Muscle of leg (tissue), 11 donors: ENCODE results near the gene GOLPH3L. TPM values are rescaled to one million over a fixed set of nuclear protein-coding genes. Genes with fewer than 3 reads are reported as not detected.

Experiments
- DNase-seq: peaks from one replicate; pipeline ENCODE4 v3.0.0; 2013
- H3K27ac ChIP-seq: one replicate; pipeline ENCODE4 v1.5.1; 2013; ENCODE audit warnings: mild to moderate bottlenecking, low read length, control low read depth
- H3K27me3 ChIP-seq: one replicate; pipeline ENCODE4 v1.6.1; 2013; ENCODE audit warnings: low read length; ENCODE audit not compliant: control insufficient read depth, insufficient read depth
- H3K36me3 ChIP-seq: one replicate; pipeline ENCODE4 v1.6.1; 2013; ENCODE audit warnings: low read length; ENCODE audit not compliant: control insufficient read depth, insufficient read depth
- H3K4me1 ChIP-seq: one replicate; pipeline ENCODE4 v1.6.1; 2013; ENCODE audit warnings: low read length; ENCODE audit not compliant: control insufficient read depth, insufficient read depth
- H3K4me3 ChIP-seq: one replicate; pipeline ENCODE4 v1.5.1; 2013; ENCODE audit warnings: low read length, control low read depth
- H3K9me3 ChIP-seq: replicated peaks from 2 replicates; pipeline ENCODE4 v1.6.1; 2013; ENCODE audit warnings: low read depth, low read length; ENCODE audit not compliant: control insufficient read depth
- WGBS: methylation state at CpG from one replicate; pipeline ENCODE4 v1.1.5; 2013; ENCODE audit warnings: missing lambda C conversion rate; ENCODE audit not compliant: insufficient coverage; 5-methylcytosine and 5-hydroxymethylcytosine counted together
- polyA plus RNA-seq, 8 donors: library from polyadenylated mRNA; unstranded; fragments of 120-200 nt; gene quantifications; one replicate each; pipeline versions ENCODE4 v1.2.1 to v1.2.3, GENCODE V29; 2013; ENCODE audit warnings: inconsistent platforms in 1 of 8, low replicate concordance in 1 of 8; ENCODE audit not compliant: insufficient read length in 8 of 8, insufficient read depth in 1 of 8
- total RNA-seq: library from RNA; stranded (reverse); fragments of 120-200 nt; gene quantifications from one replicate; pipeline ENCODE4 v1.2.4, GENCODE V29; 2013

The GOLPH3L gene
- total and polyA plus RNA-seq, 9 donors: 9.3 to 23.6 (median 17.2) TPM

- H3K4me3 ChIP-seq: no peak overlapping the region
- peaks cover 9% of the 10 kb centered on the region for H3K4me1 ChIP-seq
- H3K27me3 ChIP-seq: no peaks in the 10 kb centered on the region
- no peaks in the 10 kb centered on the region for H3K9me3 ChIP-seq
- WGBS: no CpG with 5 or more reads among the region's 8 CpGs
- H3K27ac ChIP-seq: peak overlapping the region; percentile 26
- DNase-seq: peak; percentile 73
- peaks cover 77% of the 10 kb centered on the region for H3K36me3 ChIP-seq
Measured at GRCh38 chr1:150621497-150622302, 75.3 kb downstream of the GOLPH3L start.

- Histone ChIP-seq H3K27me3 (no peaks in the 10 kb centered on the region), H3K4me1 (peaks cover 9% of the 10 kb centered on the region), H3K9me3 (no peaks in the 10 kb centered on the region), H3K4me3 (no peak overlapping the region), H3K36me3 (peaks cover 70% of the 10 kb centered on the region), H3K27ac (no peak overlapping the region)
- no CpG with 5 or more reads among the region's 2 CpGs for WGBS
- DNase-seq: no peak
Measured at GRCh38 chr1:150620919-150621318, 76.0 kb downstream of the GOLPH3L start.

GRCh38 chr1:150619576-150620509 is 77.1 kb downstream of the GOLPH3L start:
- 14% methylated on average over 2 of the region's 4 CpGs for WGBS
- H3K4me3 ChIP-seq: no peak overlapping the region
- H3K36me3 ChIP-seq: peaks cover 68% of the 10 kb centered on the region
- DNase-seq: peak; percentile 69
- H3K4me1 ChIP-seq: peaks cover 9% of the 10 kb centered on the region
- H3K27me3 ChIP-seq: no peaks in the 10 kb centered on the region
- H3K9me3 ChIP-seq: no peaks in the 10 kb centered on the region
- peak overlapping the region; percentile 75 for H3K27ac ChIP-seq

GRCh38 chr1:150615346-150616201 is 81.4 kb downstream of the GOLPH3L start:
- WGBS: 94% methylated on average over 12 of the region's 12 CpGs
- Histone ChIP-seq H3K27me3 (no peaks in the 10 kb centered on the region), H3K4me1 (peaks cover 18% of the 10 kb centered on the region), H3K9me3 (no peaks in the 10 kb centered on the region), H3K36me3 (peaks cover 48% of the 10 kb centered on the region), H3K4me3 (no peak overlapping the region), H3K27ac (no peak overlapping the region)
- DNase-seq: no peak

GRCh38 chr1:150613061-150613920 is 83.7 kb downstream of the GOLPH3L start:
- Histone ChIP-seq H3K9me3 (no peaks in the 10 kb centered on the region), H3K27me3 (no peaks in the 10 kb centered on the region), H3K4me1 (peaks cover 18% of the 10 kb centered on the region), H3K36me3 (peaks cover 32% of the 10 kb centered on the region), H3K27ac (peak overlapping the region; percentile 93), H3K4me3 (no peak overlapping the region)
- WGBS: 40% methylated on average over 1 of the region's 12 CpGs
- peak; percentile 88 for DNase-seq

GRCh38 chr1:150612014-150612345 is 85.0 kb downstream of the GOLPH3L start:
- Histone ChIP-seq H3K4me1 (peaks cover 18% of the 10 kb centered on the region), H3K27me3 (no peaks in the 10 kb centered on the region), H3K36me3 (peaks cover 27% of the 10 kb centered on the region), H3K27ac (peak overlapping the region; percentile 89), H3K9me3 (no peaks in the 10 kb centered on the region), H3K4me3 (no peak overlapping the region)
- DNase-seq: no peak
- no CpG with 5 or more reads among the region's 3 CpGs for WGBS

GRCh38 chr1:150610576-150610975 is 86.4 kb downstream of the GOLPH3L start:
- DNase-seq: no peak
- H3K27ac ChIP-seq: peak overlapping the region; percentile 89
- H3K4me3 ChIP-seq: no peak overlapping the region
- no peaks in the 10 kb centered on the region for H3K27me3 ChIP-seq
- H3K36me3 ChIP-seq: peaks cover 22% of the 10 kb centered on the region
- peaks cover 18% of the 10 kb centered on the region for H3K4me1 ChIP-seq
- no peaks in the 10 kb centered on the region for H3K9me3 ChIP-seq
- WGBS: 100% methylated on average over 1 of the region's 4 CpGs

GRCh38 chr1:150609732-150610131 is 87.2 kb downstream of the GOLPH3L start:
- DNase-seq: peak; percentile 89
- H3K9me3 ChIP-seq: no peaks in the 10 kb centered on the region
- peaks cover 18% of the 10 kb centered on the region for H3K4me1 ChIP-seq
- H3K4me3 ChIP-seq: no peak overlapping the region
- peaks cover 16% of the 10 kb centered on the region for H3K36me3 ChIP-seq
- H3K27ac ChIP-seq: peak overlapping the region; percentile 89
- 26% methylated on average over 2 of the region's 2 CpGs for WGBS
- H3K27me3 ChIP-seq: no peaks in the 10 kb centered on the region

GRCh38 chr1:150606463-150607142 is 90.4 kb downstream of the GOLPH3L start:
- H3K27ac ChIP-seq: no peak overlapping the region
- DNase-seq: no peak
- H3K9me3 ChIP-seq: no peaks in the 10 kb centered on the region
- H3K4me3 ChIP-seq: no peak overlapping the region
- no CpG with 5 or more reads among the region's 7 CpGs for WGBS
- peaks cover 11% of the 10 kb centered on the region for H3K4me1 ChIP-seq
- peaks cover 8% of the 10 kb centered on the region for H3K36me3 ChIP-seq
- H3K27me3 ChIP-seq: no peaks in the 10 kb centered on the region
